HG03521 (cell line): ENCODE results near the gene FLG.
"Not testable (repeated sequence)": the region's sequence is repeated elsewhere in the genome, so short reads cannot be mapped to it uniquely, and the experiment has no call there.

ENCODE experiments used
- ATAC-seq: cut with Tn5 transposase; IDR thresholded peaks from one replicate; pipeline ENCODE4 v1.9.1; 2021; ENCODE audit warnings: mild to moderate bottlenecking, moderate library complexity; ENCODE audit not compliant: unreplicated experiment

The FLG gene

GRCh38 chr1:152303139-152303872, 21.7 kb downstream of the FLG start:
- ATAC-seq = not testable (repeated sequence)

DNA sequence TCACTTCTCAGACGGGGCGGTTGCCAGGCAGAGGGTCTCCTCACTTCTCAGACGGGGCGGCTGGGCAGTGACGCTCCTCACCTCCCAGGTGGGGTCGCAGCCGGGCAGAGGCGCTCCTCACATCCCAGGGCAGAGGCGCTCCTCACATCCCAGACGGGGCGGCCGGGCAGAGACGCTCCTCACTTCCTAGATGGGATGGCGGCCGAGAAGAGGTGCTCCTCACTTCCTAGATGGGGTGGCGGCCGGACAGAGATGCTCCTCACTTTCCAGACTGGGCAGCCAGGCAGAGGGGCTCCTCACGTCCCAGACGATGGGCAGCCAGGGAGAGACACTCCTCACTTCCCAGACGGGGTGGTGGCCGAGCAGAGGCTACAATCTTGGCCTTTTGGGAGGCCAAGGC, 68.6 kb downstream of the FLG start:
- not testable (repeated sequence) for ATAC-seq
